NCI-H774 (cell line): ENCODE results near the gene ATG2B.

ENCODE experiments used
- DNase-seq: peaks from one replicate; lab custom pipeline; 2025; lab: John Stamatoyannopoulos, UW

ATG2B gene

GRCh38 chr14:96362965-96363750 lies at the start of gene ATG2B, which contains the start of gene GSKIP:
TSS of gene ATG2B (minus strand) at chr14:96363341. CDS start at chr14:96362976, 365 bp downstream.
TSS of gene GSKIP (plus strand) at chr14:96363526. CDS start at chr14:96382248, 18,722 bp downstream.
- peak; percentile 96 for DNase-seq

- no peak for DNase-seq
Measured at GRCh38 chr14:96410119-96410518, 47.0 kb upstream of the ATG2B start.

- no peak for DNase-seq
Measured at GRCh38 chr14:96409701-96410100, 46.6 kb upstream of the ATG2B start.

GRCh38 chr14:96408608-96409007 lies 45.5 kb upstream of the ATG2B start:
- DNase-seq = no peak

GRCh38 chr14:96407935-96408570 lies 44.9 kb upstream of the ATG2B start:
- DNase-seq = no peak

GRCh38 chr14:96405677-96406076 lies 42.5 kb upstream of the ATG2B start:
- DNase-seq = no peak

GRCh38 chr14:96403409-96403808 lies 40.3 kb upstream of the ATG2B start:
- DNase-seq = no peak

- no peak for DNase-seq
Measured at GRCh38 chr14:96400495-96400894, 37.4 kb upstream of the ATG2B start.

- DNase-seq = no peak
Measured at GRCh38 chr14:96399405-96399804, 36.3 kb upstream of the ATG2B start.

GRCh38 chr14:96398921-96399320 lies 35.8 kb upstream of the ATG2B start:
- DNase-seq = no peak

- DNase-seq = no peak
Measured at GRCh38 chr14:96398432-96398831, 35.3 kb upstream of the ATG2B start.

- DNase-seq = no peak
Measured at GRCh38 chr14:96394047-96394815, 31.1 kb upstream of the ATG2B start.

GRCh38 chr14:96393071-96393691 lies 30.0 kb upstream of the ATG2B start:
- DNase-seq = no peak

GRCh38 chr14:96391293-96392118 lies 28.4 kb upstream of the ATG2B start:
- DNase-seq = peak; percentile 95

- DNase-seq = no peak
Measured at GRCh38 chr14:96390965-96391292, 27.8 kb upstream of the ATG2B start.

- DNase-seq = no peak
Measured at GRCh38 chr14:96385385-96385784, 22.2 kb upstream of the ATG2B start.

- DNase-seq = no peak
Measured at GRCh38 chr14:96384740-96385139, 21.6 kb upstream of the ATG2B start.

GRCh38 chr14:96384053-96384452 lies 20.9 kb upstream of the ATG2B start:
- no peak for DNase-seq

- no peak for DNase-seq
Measured at GRCh38 chr14:96383445-96383844, 20.3 kb upstream of the ATG2B start.

GRCh38 chr14:96380735-96381134 lies 17.6 kb upstream of the ATG2B start:
- no peak for DNase-seq

- no peak for DNase-seq
Measured at GRCh38 chr14:96376093-96376492, 13.0 kb upstream of the ATG2B start.

- DNase-seq = no peak
Measured at GRCh38 chr14:96373538-96373937, 10.4 kb upstream of the ATG2B start.
